Small intestine (tissue), 7 donors: ENCODE results near the gene RHOB. TPM values are rescaled to one million over a fixed set of nuclear protein-coding genes. Genes with fewer than 3 reads are reported as not detected.

Experiments used
- DNase-seq, 2 donors: peaks; one replicate each; pipeline versions ENCODE4 v3.0.0 to v3.0.0-alpha.2; 2013
- FAIRE-seq: peaks from 2 replicates; lab custom pipeline; 2012; peaks lifted over from hg19 to GRCh38; lab: Jason Lieb, UNC
- H3K27ac ChIP-seq, 3 donors: one replicate each; pipeline ENCODE4 v1.5.1; 2013; ENCODE audit warnings: low read length in 2 of 3, mild to moderate bottlenecking in 2 of 3, control low read depth in 1 of 3, inconsistent platforms in 1 of 3, low read depth in 1 of 3, moderate library complexity in 1 of 3
- H3K27me3 ChIP-seq, 3 donors: one replicate each; pipeline ENCODE4 v1.6.1; 2013; ENCODE audit warnings: low read length in 3 of 3, inconsistent platforms in 1 of 3; ENCODE audit not compliant: control insufficient read depth in 3 of 3, insufficient read depth in 3 of 3
- H3K36me3 ChIP-seq, 3 donors: one replicate each; pipeline ENCODE4 v1.6.1; 2013; ENCODE audit warnings: low read length in 3 of 3, inconsistent platforms in 1 of 3, low read depth in 1 of 3, mild to moderate bottlenecking in 1 of 3, moderate library complexity in 1 of 3; ENCODE audit not compliant: control insufficient read depth in 3 of 3, insufficient read depth in 2 of 3
- H3K4me1 ChIP-seq, 3 donors: one replicate each; pipeline ENCODE4 v1.6.1; 2013; ENCODE audit warnings: low read length in 2 of 3, inconsistent platforms in 1 of 3, low read depth in 1 of 3, mild to moderate bottlenecking in 1 of 3, moderate library complexity in 1 of 3; ENCODE audit not compliant: control insufficient read depth in 3 of 3, insufficient read depth in 2 of 3
- H3K4me3 ChIP-seq, 3 donors: one replicate each; pipeline ENCODE4 v1.5.1; 2013; ENCODE audit warnings: low read length in 3 of 3, control low read depth in 1 of 3, inconsistent platforms in 1 of 3, low read depth in 1 of 3, mild to moderate bottlenecking in 1 of 3, moderate library complexity in 1 of 3
- H3K9me3 ChIP-seq, 2 donors: one replicate each; pipeline ENCODE4 v1.6.1; 2013; ENCODE audit warnings: low read depth in 1 of 2, low read length in 1 of 2; ENCODE audit not compliant: control insufficient read depth in 2 of 2, insufficient read depth in 1 of 2
- WGBS, 3 donors: extraction: QIAGEN DNeasy Blood & Tissue Kit; methylation state at CpG; one replicate each; pipeline ENCODE4 v1.1.7; 2013; 5-methylcytosine and 5-hydroxymethylcytosine counted together
- polyA plus RNA-seq, 4 donors: library from polyadenylated mRNA; stranded (reverse) in 3 of 4; unstranded in 1 of 4; fragments of 200-250 nt in 3 of 4; fragments of 120-200 nt in 1 of 4; gene quantifications; one replicate each; pipeline versions ENCODE4 v1.2.1 to v1.2.3, GENCODE V29; 2013
- donor health status: healthy with polysubstance abuse.
- donor health status: control.
- donor health status: control.
- donor health status: Bipolar disorder and iron deficiency.
- donor health status: healthy.

The RHOB gene
- polyA plus RNA-seq, 4 donors: 17.7 to 246 (median 44.2) TPM

- Histone ChIP-seq H3K9me3 (no peaks in the 10 kb centered on the region), H3K4me1 (no peaks in the 10 kb centered on the region), H3K27ac (no peak overlapping the region), H3K36me3 (no peaks in the 10 kb centered on the region), H3K27me3 (no peaks in the 10 kb centered on the region), H3K4me3 (no peak overlapping the region)
- DNase-seq (no peak), FAIRE-seq (no peak)
- WGBS, 3 donors: 81 to 90% (median 89%) methylated on average over 7 of the region's 7 CpGs
These were observed 36.5 kb downstream of the RHOB start for GRCh38 chr2:20483194-20483895.

GRCh38 chr2:20484034-20484617 lies 37.3 kb downstream of the RHOB start:
- Histone ChIP-seq H3K36me3 (no peaks in the 10 kb centered on the region), H3K27me3 (no peaks in the 10 kb centered on the region), H3K27ac (no peak overlapping the region), H3K9me3 (no peaks in the 10 kb centered on the region), H3K4me1 (no peaks in the 10 kb centered on the region), H3K4me3 (no peak overlapping the region)
- 93 to 94% (median 93%) methylated on average over 6 of the region's 6 CpGs for WGBS, 3 donors
- DNase-seq (no peak), FAIRE-seq (no peak)

DNA sequence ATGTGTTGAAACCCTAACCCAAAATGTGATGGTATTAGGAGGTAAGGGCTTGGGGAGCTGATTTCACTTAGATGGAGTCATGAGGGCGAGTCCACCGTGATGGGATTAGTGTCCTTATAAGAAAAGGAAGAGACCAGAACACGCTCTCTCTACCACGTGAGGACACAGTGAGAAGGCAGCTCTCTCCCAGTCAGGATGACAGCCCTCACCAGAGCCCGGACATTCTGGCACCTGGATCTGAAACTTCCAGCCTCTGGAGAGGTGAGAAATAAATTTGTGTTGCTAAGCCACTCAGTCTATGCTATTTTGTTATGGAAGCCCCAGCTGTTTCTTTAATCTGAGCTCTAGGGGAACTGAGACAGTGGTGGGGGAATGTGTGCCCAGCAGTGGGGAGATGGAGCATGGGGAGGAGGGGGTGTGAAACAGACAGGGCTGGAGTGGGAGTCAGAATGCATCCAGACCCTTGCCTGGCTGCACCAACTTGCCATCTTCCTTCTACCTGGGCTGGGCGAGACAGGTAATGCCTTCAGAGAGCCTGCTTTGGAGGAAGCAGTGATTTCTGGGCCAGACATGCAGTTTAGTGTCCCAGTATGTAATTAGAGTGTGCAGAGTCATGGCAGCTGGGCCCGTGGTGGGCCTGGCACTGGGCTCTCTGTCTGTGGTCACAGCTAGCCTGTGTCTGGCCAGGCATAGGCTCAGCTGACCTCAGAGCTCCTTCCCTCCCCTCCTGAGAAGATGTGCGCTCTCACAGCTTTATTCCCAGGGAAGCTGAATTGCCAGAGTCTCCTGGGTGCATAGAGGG lies 38.1 kb downstream of the RHOB start:
- 79 to 85% (median 85%) methylated on average over 7 to 8 of the region's 8 CpGs for WGBS, 3 donors
- no peaks in the 10 kb centered on the region for H3K36me3 ChIP-seq
- no peaks in the 10 kb centered on the region for H3K27me3 ChIP-seq
- no peak overlapping the region for H3K27ac ChIP-seq
- FAIRE-seq: no peak
- H3K9me3 ChIP-seq: no peaks in the 10 kb centered on the region
- no peaks in the 10 kb centered on the region for H3K4me1 ChIP-seq
- DNase-seq: no peak
- no peak overlapping the region for H3K4me3 ChIP-seq

DNA sequence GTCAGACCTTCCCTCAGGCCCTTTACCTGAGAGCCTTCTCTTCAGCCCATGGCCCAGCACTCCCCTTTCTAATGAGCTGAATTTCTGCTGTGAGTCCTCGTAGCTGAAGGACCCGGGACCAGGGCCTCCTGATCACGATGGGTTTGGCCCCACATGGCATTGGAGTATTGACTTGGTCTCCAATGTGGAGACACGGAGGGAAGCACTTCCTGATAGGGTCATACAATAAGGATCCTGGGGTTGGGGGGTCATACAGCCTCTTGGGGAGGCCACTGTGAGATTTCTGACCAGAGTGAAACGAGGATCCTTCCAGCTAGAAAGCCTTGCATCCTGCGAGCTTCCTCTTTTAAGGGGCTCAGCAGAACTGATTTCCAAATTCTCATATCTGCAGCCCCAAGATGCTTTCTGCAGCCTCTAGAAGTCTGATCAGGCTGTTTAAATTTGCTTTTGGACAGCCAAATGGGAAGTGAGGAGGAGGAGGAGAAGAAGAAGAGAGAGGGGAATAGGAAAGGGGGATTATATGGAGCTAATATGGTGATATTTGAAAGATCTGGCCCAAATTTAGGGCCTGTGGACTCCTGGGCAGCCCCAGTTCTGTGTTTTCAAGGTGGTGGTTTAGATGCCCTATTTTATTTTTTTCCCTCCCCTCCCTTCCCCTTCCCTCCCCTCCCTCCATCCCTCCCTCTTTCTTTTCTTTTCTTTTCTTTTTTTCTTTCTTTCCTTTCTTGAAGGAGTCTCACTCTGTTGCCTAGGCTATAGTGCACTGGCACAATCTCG lies 38.9 kb downstream of the RHOB start:
- FAIRE-seq (no peak), DNase-seq (no peak)
- H3K4me1 ChIP-seq: no peaks in the 10 kb centered on the region
- no peaks in the 10 kb centered on the region for H3K9me3 ChIP-seq
- no peak overlapping the region for H3K27ac ChIP-seq
- H3K36me3 ChIP-seq: no peaks in the 10 kb centered on the region
- 72 to 79% (median 74%) methylated on average over 7 of the region's 7 CpGs for WGBS, 3 donors
- H3K4me3 ChIP-seq: no peak overlapping the region
- no peaks in the 10 kb centered on the region for H3K27me3 ChIP-seq

GRCh38 chr2:20486571-20486970 lies 39.7 kb downstream of the RHOB start:
- 81 to 90% (median 89%) methylated on average over 3 of the region's 3 CpGs for WGBS, 3 donors
- DNase-seq: no peak
- H3K4me3 ChIP-seq: no peak overlapping the region
- no peaks in the 10 kb centered on the region for H3K4me1 ChIP-seq
- H3K27ac ChIP-seq: no peak overlapping the region
- no peaks in the 10 kb centered on the region for H3K36me3 ChIP-seq
- no peaks in the 10 kb centered on the region for H3K9me3 ChIP-seq
- no peaks in the 10 kb centered on the region for H3K27me3 ChIP-seq
- no peak for FAIRE-seq

- Histone ChIP-seq H3K4me3 (no peak overlapping the region), H3K27ac (no peak overlapping the region), H3K4me1 (no peaks in the 10 kb centered on the region), H3K36me3 (no peaks in the 10 kb centered on the region), H3K27me3 (no peaks in the 10 kb centered on the region), H3K9me3 (no peaks in the 10 kb centered on the region)
- FAIRE-seq: no peak
- 69 to 80% (median 79%) methylated on average over 3 of the region's 3 CpGs for WGBS, 3 donors
- DNase-seq: no peak
These were observed 40.1 kb downstream of the RHOB start for GRCh38 chr2:20487030-20487391.

DNA sequence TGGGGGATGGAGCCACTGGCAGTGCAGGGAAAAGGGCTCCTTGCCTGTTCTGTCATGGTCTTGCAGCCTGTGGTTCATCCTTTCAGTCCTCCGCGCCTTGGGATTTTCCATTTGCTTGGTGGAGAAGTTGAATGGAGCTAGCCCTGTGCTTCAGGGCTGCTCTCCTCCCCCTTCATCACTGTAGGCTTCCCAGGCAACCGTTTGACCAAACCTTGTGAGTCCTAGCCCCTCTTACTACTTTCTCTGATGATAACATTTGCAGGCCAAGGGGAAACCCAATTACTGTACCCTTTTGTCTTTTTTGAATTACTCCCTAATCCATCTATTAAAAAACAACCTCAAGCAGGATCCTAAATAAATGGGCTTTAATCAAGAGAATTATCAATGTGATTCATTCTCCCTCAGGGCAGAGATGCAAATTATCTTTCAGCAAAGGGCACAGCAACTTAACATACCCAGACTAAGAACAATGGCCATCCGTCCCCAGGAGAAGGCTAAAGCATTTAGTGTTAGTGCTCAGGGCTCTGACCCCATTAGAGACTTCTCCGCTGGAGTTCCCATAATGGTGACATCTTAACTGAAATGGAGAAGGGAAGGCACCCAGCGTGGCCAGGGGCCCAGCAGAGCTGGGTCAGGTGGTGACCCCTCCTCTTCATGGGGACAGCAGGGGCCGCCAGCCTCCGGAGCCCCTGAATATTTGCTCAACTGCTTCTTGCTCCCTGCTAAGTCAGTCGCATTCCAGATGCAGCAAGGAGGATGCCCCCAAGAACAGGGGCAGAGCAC lies 40.7 kb downstream of the RHOB start:
- H3K4me1 ChIP-seq: no peaks in the 10 kb centered on the region
- H3K27ac ChIP-seq: no peak overlapping the region
- WGBS, 3 donors: 81 to 88% (median 82%) methylated on average over 9 of the region's 9 CpGs

More for the DNA sequence above, 40.7 kb downstream of the RHOB start:
- Histone ChIP-seq H3K9me3 (no peaks in the 10 kb centered on the region), H3K36me3 (no peaks in the 10 kb centered on the region), H3K27me3 (no peaks in the 10 kb centered on the region), H3K4me3 (no peak overlapping the region)
- FAIRE-seq (no peak), DNase-seq (no peak)
